A549 treated with DMSO at 1 μM for 4 hours (cell line): ENCODE results near the gene SCYGR2. TPM values are rescaled to one million over a fixed set of nuclear protein-coding genes. Genes with fewer than 3 reads are reported as not detected.

Experiments used
- total RNA-seq: library from RNA; stranded (reverse); fragments of 200-300 nt; extraction: Qiagen RNA extraction; gene quantifications from 5 replicates; pipeline ENCODE4 v1.2.3, GENCODE V29; 2022; ENCODE audit warnings: low read depth

Gene SCYGR2
- total RNA-seq, result not detected in 5 replicates

GRCh38 chr2:227598835-227599503 lies at the start of gene SCYGR2:
Gene SCYGR2 (plus strand): TSS chr2:227598893. CDS start chr2:227598893, 0 bp downstream.

GRCh38 chr2:227614740-227615139 lies 16.0 kb downstream of the SCYGR2 start, which contains the start of gene SCYGR3:
Gene SCYGR3 (minus strand): TSS chr2:227614840. CDS start chr2:227614840, 0 bp downstream.

GRCh38 chr2:227617316-227618230 lies 18.9 kb downstream of the SCYGR2 start, which contains the start of gene SCYGR4:
Gene SCYGR4 (plus strand): TSS chr2:227617498. CDS start chr2:227617498, 0 bp downstream.

Other genes starting within 250 kb of the SCYGR2 start
- 8.0 to 11.5 TPM (median 10.6 TPM) in 5 replicates for gene TM4SF20, start 219.6 kb upstream of the SCYGR2 start, total RNA-seq
- not detected in 5 replicates for gene SCYGR1, start 210.9 kb upstream of the SCYGR2 start, total RNA-seq
- gene AGFG1, start 126.7 kb upstream of the SCYGR2 start, total RNA-seq, result 105 to 141 TPM (median 128 TPM) in 5 replicates
- gene SCYGR3, start 15.9 kb downstream of the SCYGR2 start, total RNA-seq, result not detected in 5 replicates
- gene SCYGR4, start 18.6 kb downstream of the SCYGR2 start, total RNA-seq, result not detected in 5 replicates
- gene SCYGR5, start 67.9 kb downstream of the SCYGR2 start, total RNA-seq, result not detected in 5 replicates
- gene SLC19A3, start 119.1 kb downstream of the SCYGR2 start, total RNA-seq, result 2.5 to 3.8 TPM (median 3.2 TPM) in 5 replicates
- not detected in 5 replicates for gene SCYGR6, start 125.9 kb downstream of the SCYGR2 start, total RNA-seq
- not detected in 5 replicates for gene SCYGR7, start 129.4 kb downstream of the SCYGR2 start, total RNA-seq
- not detected in 5 replicates for gene SCYGR8, start 147.0 kb downstream of the SCYGR2 start, total RNA-seq
- 2.3 to 7.2 TPM (median 3.2 TPM) in 5 replicates for gene CCL20, start 214.9 kb downstream of the SCYGR2 start, total RNA-seq